PC-3 (cell line): Measurements from ENCODE around the gene TMEM132D. TPM values are rescaled to one million over a fixed set of nuclear protein-coding genes. Genes with fewer than 3 reads are reported as not detected.

Experiments used
- ATAC-seq: fragments of 200-7000 bp; cut with Tn5 transposase; 2 replicates; pipeline ENCODE4 v1.9.1; 2020; ENCODE audit warnings: mild to moderate bottlenecking, moderate library complexity
- BruUV-seq: library from RNA; stranded (reverse); fragments of 400-500 nt; replicated peaks from 2 replicates; lab custom pipeline; 2021; lab: Mats Ljungman, UMichigan
- CTCF ChIA-PET: fragments of 300-600 bp; sonication (Branson Sonifier 250); formaldehyde crosslinking; loops from one replicate; lab custom pipeline; 2022; ENCODE audit warnings: antibody characterized with exemption; lab: Charles Lee
- POLR2A ChIA-PET: fragments of 300-600 bp; sonication (Branson Sonifier 250); formaldehyde crosslinking; loops from one replicate; lab custom pipeline; 2022; ENCODE audit warnings: antibody characterized with exemption; ENCODE audit not compliant: unreplicated experiment; lab: Charles Lee
- DNase-seq: peaks from one replicate; pipeline ENCODE4 v3.0.0-alpha.2; 2015
- H2AFZ ChIP-seq: fragments of 300-600 bp; sonication (generic); 2 replicates; pipeline ENCODE4 v1.6.0; 2016; ENCODE audit warnings: antibody characterized with exemption, low read length
- H3F3A ChIP-seq: fragments of 300-600 bp; sonication (generic); one replicate; pipeline ENCODE4 v1.6.0; 2017; ENCODE audit warnings: antibody characterized with exemption, low read length, control low read depth, mild to moderate bottlenecking; ENCODE audit not compliant: unreplicated experiment
- H3K27ac ChIP-seq: fragments of 300-600 bp; sonication (generic); 2 replicates; pipeline ENCODE4 v1.5.1; 2016; ENCODE audit warnings: mild to moderate bottlenecking, low read length
- H3K27me3 ChIP-seq: fragments of 300-600 bp; sonication (generic); 2 replicates; pipeline ENCODE4 v1.6.1; 2016; ENCODE audit warnings: low read length, mixed read lengths
- H3K36me3 ChIP-seq: fragments of 300-600 bp; sonication (generic); 2 replicates; pipeline ENCODE4 v1.6.1; 2016; ENCODE audit warnings: low read depth, mixed run types, low read length, mixed read lengths
- H3K4me1 ChIP-seq: fragments of 300-600 bp; sonication (generic); 2 replicates; pipeline ENCODE4 v1.5.1; 2016; ENCODE audit warnings: low read length; ENCODE audit not compliant: insufficient read depth
- H3K4me2 ChIP-seq: fragments of 300-600 bp; sonication (generic); 2 replicates; pipeline ENCODE4 v1.6.0; 2016; ENCODE audit warnings: low read length
- H3K4me3 ChIP-seq: fragments of 300-600 bp; sonication (generic); 2 replicates; pipeline ENCODE4 v1.5.1; 2016; ENCODE audit warnings: mild to moderate bottlenecking, low read length, mixed read lengths
- H3K79me2 ChIP-seq: fragments of 300-600 bp; sonication (generic); 2 replicates; pipeline ENCODE4 v1.6.1; 2017; ENCODE audit warnings: low read length, mixed read lengths
- H3K9ac ChIP-seq: fragments of 300-600 bp; sonication (generic); 2 replicates; pipeline ENCODE4 v1.6.0; 2016; ENCODE audit warnings: mild to moderate bottlenecking, low read length
- H3K9me2 ChIP-seq: fragments of 300-600 bp; sonication (generic); replicated peaks from 2 replicates; pipeline ENCODE4 v1.6.1; 2016; ENCODE audit warnings: mixed run types, low read length, mixed read lengths
- H3K9me3 ChIP-seq: fragments of 300-600 bp; sonication (generic); 2 replicates; pipeline ENCODE4 v1.6.1; 2016; ENCODE audit warnings: low read length, mixed read lengths
- H4K20me1 ChIP-seq: fragments of 300-600 bp; sonication (generic); 2 replicates; pipeline ENCODE4 v1.6.1; 2016; ENCODE audit warnings: low read length, mixed read lengths
- EZH2 ChIP-seq: fragments of 300-600 bp; sonication (generic); IDR thresholded peaks from one replicate; pipeline ENCODE4 v1.6.1; 2017; ENCODE audit warnings: antibody characterized with exemption, mild to moderate bottlenecking, low read length; ENCODE audit not compliant: unreplicated experiment
- EZH2phosphoT487 ChIP-seq: fragments of 300-600 bp; sonication (generic); IDR thresholded peaks from 2 replicates; pipeline ENCODE4 v1.6.1; 2018; ENCODE audit warnings: mild to moderate bottlenecking, antibody characterized with exemption, low read length, borderline replicate concordance
- intact Hi-C: fragments of 100-400 bp; cut with micrococcal nuclease; formaldehyde crosslinking; loops from 2 replicates; pipeline ENCODE4 v1.9.0; 2023
- total RNA-seq: library from RNA; depleted of rRNA; stranded (reverse); fragments of >200 nt; gene quantifications from 2 replicates; pipeline ENCODE4 v1.2.3, GENCODE V29; 2014
- TF ChIP-seq, protein P1 (sequence below): fragments of 300-600 bp; sonication (generic); conservative IDR thresholded peaks from 2 replicates; pipeline ENCODE4 v1.5.1; 2017; ENCODE audit warnings: antibody characterized with exemption, low read depth, mild to moderate bottlenecking, low read length

TMEM132D gene
- total RNA-seq, 1 experiment from 2014 or later = not detected

DNA sequence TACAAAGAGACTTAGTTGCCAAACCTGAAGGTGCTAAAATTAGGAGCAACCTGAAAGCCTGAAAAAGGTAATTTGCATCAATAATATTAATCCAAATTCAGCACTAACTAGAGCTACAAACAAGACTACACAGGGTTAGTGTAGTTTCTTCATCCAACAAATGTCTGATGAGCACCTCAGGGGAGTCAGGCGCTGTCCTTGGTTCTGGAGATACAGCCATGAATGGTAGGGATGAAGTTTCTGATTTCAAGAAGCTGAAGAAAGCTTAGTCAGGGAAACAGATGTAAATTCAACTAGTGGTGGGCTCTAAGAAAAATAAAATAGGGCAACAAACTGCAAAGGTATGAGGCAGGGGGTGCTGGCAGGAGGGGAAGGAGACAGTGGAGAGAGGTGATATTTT, 784.3 kb downstream of the TMEM132D start:
- ChIA-PET CTCF (no interaction called here), POLR2A (no interaction called here)
- H4K20me1 ChIP-seq = no peaks in the 10 kb centered on the region
- H3K27me3 ChIP-seq = no peaks in the 10 kb centered on the region
- H3F3A ChIP-seq = no peaks in the 10 kb centered on the region
- no peak overlapping the region for H2AFZ ChIP-seq
- H3K4me3 ChIP-seq = no peak overlapping the region
- ATAC-seq (no peak), DNase-seq (no peak)
- no peaks in the 10 kb centered on the region for H3K79me2 ChIP-seq
- H3K9me3 ChIP-seq = peaks cover 14% of the 10 kb centered on the region; the same call in 1 of the 2 replicates
- H3K27ac ChIP-seq = no peak overlapping the region
- no peaks in the 10 kb centered on the region for H3K36me3 ChIP-seq
- TF ChIP-seq EZH2 (no peak), EZH2phosphoT487 (no peak)
- TF ChIP-seq, protein P1, sequence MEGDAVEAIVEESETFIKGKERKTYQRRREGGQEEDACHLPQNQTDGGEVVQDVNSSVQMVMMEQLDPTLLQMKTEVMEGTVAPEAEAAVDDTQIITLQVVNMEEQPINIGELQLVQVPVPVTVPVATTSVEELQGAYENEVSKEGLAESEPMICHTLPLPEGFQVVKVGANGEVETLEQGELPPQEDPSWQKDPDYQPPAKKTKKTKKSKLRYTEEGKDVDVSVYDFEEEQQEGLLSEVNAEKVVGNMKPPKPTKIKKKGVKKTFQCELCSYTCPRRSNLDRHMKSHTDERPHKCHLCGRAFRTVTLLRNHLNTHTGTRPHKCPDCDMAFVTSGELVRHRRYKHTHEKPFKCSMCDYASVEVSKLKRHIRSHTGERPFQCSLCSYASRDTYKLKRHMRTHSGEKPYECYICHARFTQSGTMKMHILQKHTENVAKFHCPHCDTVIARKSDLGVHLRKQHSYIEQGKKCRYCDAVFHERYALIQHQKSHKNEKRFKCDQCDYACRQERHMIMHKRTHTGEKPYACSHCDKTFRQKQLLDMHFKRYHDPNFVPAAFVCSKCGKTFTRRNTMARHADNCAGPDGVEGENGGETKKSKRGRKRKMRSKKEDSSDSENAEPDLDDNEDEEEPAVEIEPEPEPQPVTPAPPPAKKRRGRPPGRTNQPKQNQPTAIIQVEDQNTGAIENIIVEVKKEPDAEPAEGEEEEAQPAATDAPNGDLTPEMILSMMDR = no peak
- BruUV-seq = no TSS peak
- H3K4me1 ChIP-seq = no peaks in the 10 kb centered on the region
- H3K4me2 ChIP-seq = no peak overlapping the region
- H3K9me2 ChIP-seq = no peaks in the 10 kb centered on the region
- intact Hi-C loops = no loop called here
- no peak overlapping the region for H3K9ac ChIP-seq

DNA sequence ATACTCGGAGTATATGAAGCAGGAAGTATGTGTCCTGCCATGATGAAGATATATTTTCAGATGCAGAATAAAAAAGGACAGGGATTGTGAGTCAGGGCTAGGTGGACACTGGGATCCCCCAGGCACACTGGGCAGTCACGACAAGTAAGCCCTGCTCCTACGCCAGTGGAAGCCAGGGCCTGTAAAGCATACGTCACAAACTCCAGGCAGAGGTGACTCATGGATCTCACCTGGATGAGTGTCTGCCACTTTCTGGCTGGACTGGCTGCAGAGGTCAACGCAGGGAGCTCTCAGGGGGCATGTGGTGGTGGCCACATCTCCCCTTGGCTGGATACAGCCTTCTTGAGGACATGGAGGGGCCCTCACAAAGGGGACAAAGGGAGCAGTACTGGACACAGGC, 788.3 kb downstream of the TMEM132D start:
- no peaks in the 10 kb centered on the region for H3F3A ChIP-seq
- H3K27ac ChIP-seq = no peak overlapping the region
- ATAC-seq (no peak), DNase-seq (no peak)
- CTCF ChIA-PET = no interaction called here
- H3K79me2 ChIP-seq = no peaks in the 10 kb centered on the region
- intact Hi-C loops = no loop called here
- no peaks in the 10 kb centered on the region for H3K9me2 ChIP-seq
- H3K27me3 ChIP-seq = peaks cover 26% of the 10 kb centered on the region
- POLR2A ChIA-PET = no interaction called here
- H2AFZ ChIP-seq = no peak overlapping the region
- no peak overlapping the region for H3K9ac ChIP-seq
- H3K4me3 ChIP-seq = no peak overlapping the region
- H3K4me1 ChIP-seq = no peaks in the 10 kb centered on the region
- H3K4me2 ChIP-seq = no peak overlapping the region
- no peaks in the 10 kb centered on the region for H4K20me1 ChIP-seq
- BruUV-seq = no TSS peak
- peaks cover 5% of the 10 kb centered on the region; the same call in 1 of the 2 replicates for H3K9me3 ChIP-seq
- TF ChIP-seq EZH2 (no peak), EZH2phosphoT487 (no peak)
- TF ChIP-seq, protein P1 = no peak
- no peaks in the 10 kb centered on the region for H3K36me3 ChIP-seq

GRCh38 chr12:129110575-129110974, 793.2 kb downstream of the TMEM132D start:
- H4K20me1 ChIP-seq = no peaks in the 10 kb centered on the region
- H3K9me2 ChIP-seq = no peaks in the 10 kb centered on the region
- no TSS peak for BruUV-seq
- no peak overlapping the region for H3K27ac ChIP-seq
- no peak overlapping the region for H3K4me2 ChIP-seq
- H3K9me3 ChIP-seq = no peaks in the 10 kb centered on the region
- H3K4me1 ChIP-seq = no peaks in the 10 kb centered on the region
- no peak for ATAC-seq
- TF ChIP-seq EZH2 (no peak), EZH2phosphoT487 (no peak)
- TF ChIP-seq, protein P1 = no peak
- no peak overlapping the region for H3K9ac ChIP-seq
- H3K36me3 ChIP-seq = no peaks in the 10 kb centered on the region
- peaks cover 27% of the 10 kb centered on the region for H3K27me3 ChIP-seq
- POLR2A ChIA-PET = no interaction called here
- intact Hi-C loops = no loop called here
- CTCF ChIA-PET = no interaction called here
- DNase-seq = no peak
- no peaks in the 10 kb centered on the region for H3F3A ChIP-seq
- H3K4me3 ChIP-seq = no peak overlapping the region
- no peaks in the 10 kb centered on the region for H3K79me2 ChIP-seq
- H2AFZ ChIP-seq = no peak overlapping the region
